ENCODE data around the gene CISD1.

- no peak for TF ChIP-seq CTCF (IDR thresholded peaks at IDR 0.05)
- no peak for TF ChIP-seq POLR2A (IDR thresholded peaks at IDR 0.05)
Observed at GRCh38 chr10:58281092-58281752, 12.3 kb downstream of the CISD1 start.

Measured in breast epithelium (tissue), 3 donors.